Activated CD4-positive, alpha-beta T cell treated with anti-CD3 and anti-CD28 coated beads, Interleukin-2, amount 50 U/mL, for 48 hours (primary cell): ENCODE data around the gene CHRNB2.
A peak's percentile ranks its signal among the peaks of the same experiment; 100 is the strongest.

ENCODE experiments used
- DNase-seq, 2 experiments: peaks; one replicate each; pipeline ENCODE4 v3.0.0-alpha.2; 2020

CHRNB2 gene

DNA sequence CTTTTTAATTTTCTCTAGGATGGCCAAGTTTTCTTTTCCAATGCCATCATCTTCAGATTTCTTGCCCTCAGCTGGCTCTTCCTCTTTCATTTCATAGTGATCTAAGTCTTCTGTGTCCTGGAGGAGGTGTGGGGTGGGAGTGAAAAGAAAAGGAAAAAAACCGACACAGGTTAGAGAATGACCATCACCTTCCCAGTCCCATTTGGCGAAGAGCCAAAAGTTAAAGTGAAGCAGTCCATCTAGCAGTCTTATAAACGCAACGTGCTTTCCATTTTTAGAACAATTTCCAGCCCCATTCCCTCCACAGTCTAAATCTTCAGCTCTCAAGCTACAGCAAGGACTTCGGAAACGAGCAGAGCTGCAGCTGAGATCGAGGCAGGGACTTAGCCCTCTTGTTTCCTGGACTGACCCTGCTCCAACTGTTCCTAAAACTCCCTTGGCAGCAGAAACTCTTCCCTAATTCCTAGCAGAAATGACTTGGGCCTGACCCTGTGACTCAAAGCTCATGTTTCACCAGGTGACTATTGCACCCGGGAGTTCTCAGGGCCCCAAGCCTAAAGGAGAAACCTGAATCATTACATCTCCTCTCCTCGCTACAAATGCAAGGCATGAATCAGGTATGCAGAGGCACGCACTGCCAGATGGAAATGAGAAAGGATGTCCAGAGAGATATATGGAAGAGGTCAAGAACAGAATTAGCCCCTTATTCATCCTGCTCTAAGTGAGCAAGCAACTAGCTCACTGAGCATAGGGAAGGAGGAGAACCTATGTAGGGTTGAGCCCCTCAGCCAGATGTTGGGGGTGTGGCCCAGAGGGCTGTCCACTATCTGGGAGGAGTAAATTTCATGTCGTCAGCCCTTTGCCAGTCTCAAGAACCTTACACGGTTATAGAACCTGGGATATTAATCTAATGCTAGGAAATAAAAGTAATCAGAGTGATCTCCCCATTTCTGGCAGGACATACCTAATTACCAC is 14.2 kb upstream of the CHRNB2 start:
- DNase-seq: no peak

DNA sequence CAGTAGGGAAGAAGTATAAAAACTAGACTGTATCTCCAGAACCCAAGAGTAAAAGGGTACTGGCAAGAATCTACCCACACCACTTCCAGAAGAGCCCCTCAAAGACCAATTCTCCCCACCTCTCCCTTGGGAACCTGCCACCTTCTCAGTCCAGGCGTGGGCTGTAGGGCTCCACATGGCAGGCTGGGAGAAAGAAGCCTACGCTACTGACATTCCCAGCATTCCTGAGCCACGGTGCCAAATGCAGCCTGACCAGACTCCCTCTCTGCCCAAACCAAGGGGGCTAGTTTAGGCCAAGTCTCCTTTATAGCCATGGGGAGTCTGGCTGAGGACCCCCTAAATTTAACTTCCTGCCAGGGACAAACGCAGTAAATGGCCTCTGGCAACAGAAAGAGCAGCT is 11.2 kb upstream of the CHRNB2 start:
- no peak for DNase-seq

DNA sequence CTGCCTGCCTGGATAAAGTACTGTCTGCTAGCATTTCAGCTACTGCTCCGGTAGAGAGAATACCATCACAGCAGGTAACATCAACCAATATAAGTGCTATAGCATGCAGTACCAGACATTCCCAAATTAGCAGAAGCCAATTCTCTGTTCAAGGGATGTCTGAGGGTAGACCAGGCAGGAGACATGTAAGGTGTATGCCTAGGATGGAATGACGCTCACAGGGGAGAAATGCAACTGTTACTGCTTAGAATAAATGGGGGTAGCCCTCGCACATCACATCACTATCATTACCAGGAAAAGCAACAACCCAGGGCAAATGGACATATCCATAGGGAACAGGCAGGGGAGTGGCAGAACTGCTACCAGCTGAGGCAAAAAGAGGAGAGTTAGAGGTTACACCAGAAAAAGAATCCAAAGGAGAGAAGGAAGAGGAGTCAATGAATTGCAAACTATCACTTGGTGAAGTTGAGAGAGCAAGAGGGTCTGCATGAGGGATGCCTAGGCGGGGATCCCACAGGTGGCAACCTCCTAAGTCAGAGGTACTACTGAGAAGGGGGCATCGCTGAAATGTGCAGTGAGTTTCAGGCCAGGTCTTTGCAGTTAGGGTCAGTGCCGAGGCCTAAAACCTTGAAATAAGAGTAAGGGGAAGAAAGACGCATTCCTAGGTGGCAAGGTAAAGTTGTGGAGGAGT is 10.2 kb upstream of the CHRNB2 start:
- no peak for DNase-seq

DNA sequence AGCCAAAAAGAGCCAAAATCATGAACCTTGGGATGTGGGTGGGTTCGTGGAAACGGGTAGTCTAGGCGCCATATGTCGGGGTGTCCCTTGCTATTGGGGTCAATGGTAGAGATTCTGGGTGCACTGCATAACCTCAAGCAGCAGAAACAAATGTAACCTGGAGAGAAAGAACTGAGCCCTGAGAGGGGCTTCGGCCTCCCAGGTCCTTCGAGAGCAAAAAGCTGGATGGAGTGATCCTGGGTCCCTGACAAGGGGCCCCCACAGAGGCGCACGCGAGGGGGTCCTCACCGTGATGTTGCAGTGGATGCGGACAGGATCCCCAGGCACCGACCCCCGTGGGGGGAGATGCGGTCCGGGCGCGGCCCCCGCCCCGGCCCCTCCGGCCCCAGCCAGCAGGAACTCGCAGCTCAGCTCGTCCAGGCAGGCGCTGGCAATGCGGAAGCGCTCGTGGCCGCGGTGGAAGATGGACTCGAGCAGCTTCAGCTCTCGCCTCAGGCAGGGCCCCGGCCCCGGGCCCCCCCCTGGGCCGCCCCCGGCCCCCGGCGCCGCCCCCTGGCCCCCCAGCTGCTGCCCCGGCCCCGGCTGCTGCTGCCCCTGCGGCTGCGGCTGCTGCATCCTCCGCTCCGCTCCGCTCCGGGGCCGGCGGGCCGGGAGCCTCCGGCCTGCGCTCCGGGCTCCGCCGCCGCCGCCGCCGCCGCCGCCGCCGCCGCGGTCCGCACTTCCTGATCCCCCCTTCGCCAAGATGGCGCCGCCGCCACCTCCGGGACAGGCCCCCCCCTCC is 9.4 kb upstream of the CHRNB2 start, which contains the start of gene UBE2Q1:
UBE2Q1 (minus strand) TSS at position 724 of the 781 bp plus-strand sequence; CDS start at position 615, 109 bp downstream.
- DNase-seq: peak; percentile 34 to 36

DNA sequence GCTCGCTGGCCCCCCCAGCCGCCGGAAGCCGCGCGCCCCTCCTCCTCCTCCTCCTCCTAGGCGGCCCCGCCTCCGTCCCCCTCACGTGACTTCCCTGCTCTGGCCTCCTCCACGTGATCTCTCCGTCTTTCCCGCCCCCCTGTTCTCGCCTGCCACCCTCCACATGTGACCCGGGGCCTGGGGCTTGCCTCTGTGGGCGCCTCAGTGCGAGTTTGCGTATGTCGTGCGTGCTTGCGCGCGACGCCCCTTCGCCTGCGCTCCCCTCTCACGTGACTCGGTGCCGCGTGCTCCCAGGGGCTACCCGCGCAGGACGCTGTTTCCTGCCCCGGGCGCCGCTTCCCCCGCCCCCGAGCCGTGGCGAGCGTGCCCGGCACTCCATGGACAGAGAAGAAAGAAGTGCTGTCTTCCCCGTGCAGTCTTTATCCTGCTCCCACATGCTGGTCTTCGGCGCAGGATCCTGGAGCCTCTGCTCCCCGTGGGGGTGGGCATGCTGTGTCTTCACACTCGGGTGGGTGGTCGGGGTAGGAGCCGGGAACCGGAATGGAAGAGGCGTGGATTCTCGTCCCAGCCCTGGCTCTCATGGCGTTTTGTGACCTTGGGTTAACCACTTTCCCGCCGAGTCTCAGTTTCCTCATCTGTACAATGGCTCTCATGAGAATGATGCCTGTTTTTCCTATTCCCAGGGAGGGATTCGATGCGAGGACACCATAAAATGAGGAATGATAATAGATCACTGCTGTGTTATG is 8.7 kb upstream of the CHRNB2 start:
- peak; percentile 99 for DNase-seq

DNA sequence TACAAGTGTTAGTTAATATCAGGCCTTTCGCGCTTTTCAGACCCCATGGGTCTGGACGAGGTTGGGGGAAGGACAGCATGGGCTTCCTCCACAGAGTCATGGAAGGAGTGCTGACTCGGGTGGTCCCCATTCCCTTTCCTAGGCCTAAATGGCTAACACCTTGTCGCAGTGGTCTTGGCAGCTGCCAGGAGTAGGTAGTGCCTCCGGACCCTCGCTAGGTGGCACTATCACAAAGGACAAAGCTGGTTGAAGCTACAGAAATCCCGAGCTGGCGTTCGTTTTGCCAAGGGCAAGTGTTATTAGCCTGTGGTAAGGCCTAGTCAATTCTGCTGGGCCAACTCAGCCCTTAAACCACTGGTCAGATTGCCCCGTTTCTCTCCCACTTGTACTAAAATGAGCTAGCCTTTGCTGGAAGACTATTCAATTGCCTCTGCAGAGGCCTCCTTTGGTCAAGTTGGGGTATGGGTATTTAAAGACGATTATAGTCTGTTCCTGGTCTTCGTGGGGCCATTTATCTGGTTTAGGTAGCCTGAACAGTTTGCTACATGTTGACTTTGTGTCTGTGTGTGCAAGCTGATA is 8.0 kb upstream of the CHRNB2 start:
- peak; percentile 81 to 86 for DNase-seq

DNA sequence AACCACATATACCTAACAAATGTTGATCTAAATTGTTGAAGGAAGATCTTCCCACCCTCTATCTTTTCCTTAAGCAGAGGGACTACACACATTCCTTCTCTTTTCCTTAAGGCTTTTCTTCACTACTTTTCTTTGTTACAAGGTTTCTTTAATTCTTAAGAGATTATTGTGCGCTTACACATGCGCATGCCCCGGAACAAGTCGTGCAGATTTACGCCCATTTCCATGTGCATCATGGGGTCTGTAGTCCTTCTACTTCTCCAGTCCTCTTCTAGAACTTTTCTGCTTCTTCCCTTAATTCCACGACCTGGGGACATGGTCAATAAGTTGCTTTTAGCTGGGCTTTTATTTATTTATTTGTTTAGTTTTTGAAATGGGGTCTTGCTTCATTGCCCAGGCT is 1.7 kb upstream of the CHRNB2 start:
- DNase-seq: no peak

DNA sequence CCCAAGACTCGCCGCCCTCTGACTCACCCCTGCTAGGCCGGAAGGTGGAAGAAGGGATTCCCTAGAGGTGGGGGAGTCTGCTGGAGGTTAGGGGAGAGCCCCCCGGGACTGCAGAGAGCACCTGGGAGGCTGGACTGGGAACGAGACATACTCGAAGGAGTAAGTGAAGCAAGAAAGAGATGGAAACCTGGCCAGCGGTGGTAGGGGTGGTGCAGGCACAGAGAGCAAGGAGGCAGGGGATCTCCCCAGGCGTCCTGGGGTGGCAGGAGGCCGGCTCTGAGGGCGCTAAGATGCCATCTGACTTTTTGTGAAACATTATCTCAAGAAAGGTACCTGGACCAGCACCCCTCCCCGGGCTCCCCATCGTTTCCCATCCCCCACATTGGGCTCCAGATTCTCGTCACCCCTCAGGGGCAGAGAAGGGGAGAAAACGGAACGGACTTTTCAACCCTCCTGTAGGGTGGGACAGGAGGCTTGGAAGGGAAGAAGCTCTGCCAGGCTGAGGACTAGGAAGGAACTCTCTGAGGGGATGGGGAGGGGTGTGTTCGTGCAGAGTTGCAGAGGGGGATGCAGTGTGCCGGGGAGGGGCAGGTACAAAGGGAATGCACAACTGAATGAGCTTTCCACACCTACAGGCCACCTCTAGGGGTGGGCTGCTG is 708 bp downstream of the CHRNB2 start:
- no peak for DNase-seq

DNA sequence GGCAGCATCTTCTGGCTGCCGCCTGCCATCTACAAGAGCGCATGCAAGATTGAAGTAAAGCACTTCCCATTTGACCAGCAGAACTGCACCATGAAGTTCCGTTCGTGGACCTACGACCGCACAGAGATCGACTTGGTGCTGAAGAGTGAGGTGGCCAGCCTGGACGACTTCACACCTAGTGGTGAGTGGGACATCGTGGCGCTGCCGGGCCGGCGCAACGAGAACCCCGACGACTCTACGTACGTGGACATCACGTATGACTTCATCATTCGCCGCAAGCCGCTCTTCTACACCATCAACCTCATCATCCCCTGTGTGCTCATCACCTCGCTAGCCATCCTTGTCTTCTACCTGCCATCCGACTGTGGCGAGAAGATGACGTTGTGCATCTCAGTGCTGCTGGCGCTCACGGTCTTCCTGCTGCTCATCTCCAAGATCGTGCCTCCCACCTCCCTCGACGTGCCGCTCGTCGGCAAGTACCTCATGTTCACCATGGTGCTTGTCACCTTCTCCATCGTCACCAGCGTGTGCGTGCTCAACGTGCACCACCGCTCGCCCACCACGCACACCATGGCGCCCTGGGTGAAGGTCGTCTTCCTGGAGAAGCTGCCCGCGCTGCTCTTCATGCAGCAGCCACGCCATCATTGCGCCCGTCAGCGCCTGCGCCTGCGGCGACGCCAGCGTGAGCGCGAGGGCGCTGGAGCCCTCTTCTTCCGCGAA is 3.8 kb downstream of the CHRNB2 start:
- no peak for DNase-seq

DNA sequence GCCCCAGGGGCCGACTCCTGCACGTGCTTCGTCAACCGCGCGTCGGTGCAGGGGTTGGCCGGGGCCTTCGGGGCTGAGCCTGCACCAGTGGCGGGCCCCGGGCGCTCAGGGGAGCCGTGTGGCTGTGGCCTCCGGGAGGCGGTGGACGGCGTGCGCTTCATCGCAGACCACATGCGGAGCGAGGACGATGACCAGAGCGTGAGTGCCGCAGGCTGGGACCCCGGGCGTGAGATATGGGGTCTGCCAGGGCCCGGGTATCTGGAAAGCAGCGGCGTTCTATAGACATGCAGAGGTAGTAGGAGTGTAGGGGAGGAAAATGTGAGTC is 4.3 kb downstream of the CHRNB2 start:
- no peak for DNase-seq

DNA sequence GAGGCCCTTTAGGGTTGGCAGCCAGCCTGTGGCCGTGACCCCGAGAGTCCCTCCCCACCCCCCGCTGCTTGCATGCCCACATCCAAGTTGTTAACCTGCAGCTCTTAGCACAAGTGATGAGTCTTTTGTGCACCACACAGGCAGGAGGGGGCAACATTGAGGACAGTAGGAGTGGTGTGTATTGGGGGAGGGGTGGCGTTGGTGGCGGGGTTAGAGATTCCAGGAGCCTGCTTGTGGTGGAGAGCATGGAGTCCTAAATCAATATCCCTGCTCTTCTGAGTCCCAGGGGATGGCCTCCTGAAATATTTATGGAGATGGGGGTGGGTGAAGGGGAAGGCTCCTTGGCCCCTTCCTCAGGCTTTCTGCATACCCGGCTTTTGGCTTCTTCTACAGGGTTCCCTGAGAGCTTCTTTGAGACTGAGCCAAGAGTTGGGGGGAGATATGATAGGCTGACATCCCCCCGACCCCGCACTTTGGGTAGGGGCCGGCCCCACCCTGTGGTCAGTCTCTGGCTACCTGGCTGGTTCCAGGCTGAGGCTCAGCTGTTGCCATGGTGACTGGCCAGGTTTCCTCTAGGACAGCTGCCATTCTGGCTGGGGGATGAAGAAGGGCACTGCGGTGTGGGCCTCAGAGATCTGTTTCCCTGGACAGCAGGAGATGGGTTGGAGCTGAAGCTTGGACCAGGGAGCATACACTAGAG is 5.0 kb downstream of the CHRNB2 start:
- DNase-seq: no peak

DNA sequence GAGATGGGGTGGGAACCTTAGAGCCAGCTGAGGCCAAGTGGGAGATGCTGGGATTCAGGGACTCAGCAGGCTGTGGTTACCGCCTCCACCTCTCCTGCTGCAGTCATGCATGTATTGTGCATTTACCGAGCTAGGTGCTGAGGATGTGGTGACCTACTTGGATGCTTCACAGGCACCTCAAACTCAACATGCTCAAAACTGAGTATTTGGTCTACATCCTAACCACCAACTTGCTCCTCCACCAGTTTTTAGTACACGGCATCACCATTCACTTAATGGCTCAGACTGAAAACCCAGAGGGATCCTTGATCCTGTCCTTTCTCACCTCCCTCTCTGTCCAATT is 5.6 kb downstream of the CHRNB2 start:
- no peak for DNase-seq

DNA sequence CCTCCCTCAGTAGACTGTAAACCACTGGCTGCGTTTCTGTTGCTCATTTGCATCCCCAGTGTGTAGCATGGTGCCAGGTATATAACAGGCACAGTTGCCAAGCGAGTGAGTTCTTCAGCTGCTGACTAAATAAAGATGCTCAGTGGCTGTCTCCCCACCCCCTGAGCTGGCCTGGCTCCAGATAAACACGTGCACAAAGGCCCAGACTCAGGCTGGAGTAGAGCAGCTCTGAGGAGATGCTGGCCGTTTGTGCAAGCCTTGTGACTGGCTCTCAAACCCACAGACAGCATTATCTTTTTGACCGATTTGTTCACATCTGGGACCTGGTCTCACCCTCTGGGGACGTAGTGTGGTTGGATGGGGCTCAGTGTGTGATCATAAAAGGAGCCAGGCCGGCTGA is 7.1 kb downstream of the CHRNB2 start:
- DNase-seq: no peak

DNA sequence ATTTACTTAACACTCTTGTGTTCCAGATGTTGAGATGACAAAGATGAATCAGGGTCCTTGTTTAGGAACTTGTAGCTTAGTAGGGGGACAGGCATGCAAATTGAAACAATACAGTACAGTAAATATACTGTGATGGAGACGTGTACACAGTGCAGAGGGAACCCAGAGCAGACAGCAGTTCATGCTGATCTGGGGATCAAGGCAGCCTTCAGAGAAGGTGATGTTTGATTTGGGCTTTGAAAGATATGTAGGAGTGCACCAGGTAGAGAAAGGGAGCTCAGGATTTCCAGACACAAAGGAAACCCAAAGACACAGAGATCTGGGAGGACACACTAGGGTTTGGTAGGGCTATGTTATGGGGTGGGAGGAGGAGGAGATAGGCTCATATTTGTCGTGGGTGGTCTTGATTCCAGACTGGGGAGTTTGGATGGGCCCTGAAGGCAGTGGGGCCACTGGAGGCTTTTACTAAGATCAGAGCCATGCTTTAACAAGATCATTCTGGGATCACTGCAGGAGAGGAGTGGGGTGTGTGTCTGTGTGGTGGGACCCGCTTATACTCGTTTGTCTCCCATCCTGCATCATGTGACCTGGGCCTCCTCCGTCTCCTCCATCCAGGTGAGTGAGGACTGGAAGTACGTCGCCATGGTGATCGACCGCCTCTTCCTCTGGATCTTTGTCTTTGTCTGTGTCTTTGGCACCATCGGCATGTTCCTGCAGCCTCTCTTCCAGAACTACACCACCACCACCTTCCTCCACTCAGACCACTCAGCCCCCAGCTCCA is 7.8 kb downstream of the CHRNB2 start:
- DNase-seq: no peak

DNA sequence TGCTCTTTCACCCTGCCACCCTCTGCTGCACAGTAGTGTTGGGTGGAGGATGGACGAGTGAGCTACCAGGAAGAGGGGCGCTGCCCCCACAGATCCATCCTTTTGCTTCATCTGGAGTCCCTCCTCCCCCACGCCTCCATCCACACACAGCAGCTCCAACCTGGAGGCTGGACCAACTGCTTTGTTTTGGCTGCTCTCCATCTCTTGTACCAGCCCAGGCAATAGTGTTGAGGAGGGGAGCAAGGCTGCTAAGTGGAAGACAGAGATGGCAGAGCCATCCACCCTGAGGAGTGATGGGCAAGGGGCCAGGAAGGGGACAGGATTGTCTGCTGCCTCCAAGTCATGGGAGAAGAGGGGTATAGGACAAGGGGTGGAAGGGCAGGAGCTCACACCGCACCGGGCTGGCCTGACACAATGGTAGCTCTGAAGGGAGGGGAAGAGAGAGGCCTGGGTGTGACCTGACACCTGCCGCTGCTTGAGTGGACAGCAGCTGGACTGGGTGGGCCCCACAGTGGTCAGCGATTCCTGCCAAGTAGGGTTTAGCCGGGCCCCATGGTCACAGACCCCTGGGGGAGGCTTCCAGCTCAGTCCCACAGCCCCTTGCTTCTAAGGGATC is 8.5 kb downstream of the CHRNB2 start:
- no peak for DNase-seq

DNA sequence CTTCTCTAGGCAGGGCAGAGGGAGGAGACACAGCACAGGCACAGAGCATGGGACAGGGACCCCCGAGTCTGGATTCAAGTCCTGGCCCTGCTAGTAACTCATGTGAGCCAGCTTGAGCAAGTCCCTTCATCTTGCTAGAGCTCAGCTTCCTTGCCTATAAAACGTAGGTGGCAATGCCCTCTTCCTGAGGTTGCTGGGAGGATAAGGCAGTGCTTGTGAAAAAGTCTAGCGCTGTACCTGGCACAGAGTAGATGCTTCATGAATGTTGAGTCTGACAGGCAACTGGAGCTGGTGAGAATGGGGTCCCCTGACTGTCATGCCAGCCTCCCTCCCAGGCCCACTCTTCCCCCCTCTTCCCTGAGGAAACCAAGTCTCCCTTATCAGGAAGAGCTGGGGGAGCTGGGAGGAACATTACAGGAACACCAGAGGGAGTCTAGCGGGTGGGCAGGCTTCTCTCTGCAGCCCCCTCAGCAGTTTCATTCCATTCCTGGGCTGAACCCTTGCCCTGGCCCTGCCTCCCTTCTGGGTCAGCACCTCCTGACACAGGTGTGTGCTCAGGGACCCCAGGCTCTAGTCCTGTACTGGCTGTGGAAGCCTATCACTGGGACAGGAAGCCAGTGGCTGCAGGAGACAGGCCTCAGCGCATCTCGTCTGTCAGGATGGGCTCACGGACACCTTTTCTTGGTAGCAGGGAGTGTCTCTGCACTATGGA is 9.9 kb downstream of the CHRNB2 start:
- no peak for DNase-seq

DNA sequence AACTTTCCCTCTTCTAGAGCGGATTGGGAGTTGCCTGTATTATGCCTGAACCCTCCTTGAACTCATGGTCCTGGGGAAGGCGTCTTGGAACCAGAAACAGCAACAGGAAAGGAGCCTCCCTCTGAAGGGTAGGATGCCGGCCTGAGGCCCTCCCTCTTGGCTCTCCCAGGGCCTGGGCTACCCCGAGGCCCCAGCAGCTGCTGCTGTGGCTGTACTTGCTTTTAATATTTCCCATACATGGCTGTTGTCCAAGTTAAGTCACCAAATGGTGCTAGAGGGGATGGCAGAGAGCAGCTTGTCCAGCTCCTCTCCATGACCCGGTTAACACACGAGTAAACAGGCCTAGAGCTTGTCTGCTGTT is 10.5 kb downstream of the CHRNB2 start:
- no peak for DNase-seq

DNA sequence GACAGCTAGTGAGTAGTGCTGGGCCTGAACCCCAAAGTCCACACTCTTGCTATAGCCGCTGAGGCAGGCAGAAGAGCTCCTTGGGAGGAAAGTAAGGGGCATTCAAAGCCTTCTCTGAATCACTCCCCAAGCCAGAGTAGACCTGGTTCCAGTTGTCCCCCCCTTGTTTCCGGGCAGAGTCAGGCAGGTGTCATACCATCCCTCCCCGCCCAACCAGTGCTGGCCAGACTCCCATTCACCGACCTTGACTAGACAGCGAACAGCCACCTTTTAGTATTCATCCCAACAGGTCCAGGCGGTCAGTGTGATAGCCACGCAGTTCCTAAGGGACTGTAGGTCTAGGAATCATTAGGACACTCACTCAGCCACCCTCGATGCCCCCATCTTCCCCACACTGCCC is 11.8 kb downstream of the CHRNB2 start:
- DNase-seq: no peak

DNA sequence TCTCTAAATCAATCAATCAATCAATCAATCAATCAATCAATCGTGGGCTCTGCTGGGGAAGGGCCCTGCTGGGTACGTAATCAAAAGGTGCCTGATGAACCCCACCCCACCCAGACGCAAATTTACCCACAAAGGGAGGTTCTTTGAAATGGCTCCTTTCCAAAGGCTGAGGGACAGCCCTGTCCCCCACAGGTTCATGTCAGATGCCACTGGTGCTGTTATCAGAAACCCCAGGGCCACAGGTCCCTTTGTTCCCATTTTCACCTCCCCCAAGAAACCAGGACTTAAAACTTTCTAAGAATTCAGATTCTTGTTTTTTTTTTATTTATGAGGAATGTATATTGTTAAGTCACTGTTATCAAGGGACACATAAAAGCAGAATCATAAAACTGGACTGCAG is 14.2 kb downstream of the CHRNB2 start:
- no peak for DNase-seq
